RWPE1 (cell line): Measurements from ENCODE around the gene KAT14.
A peak's percentile ranks its signal among the peaks of the same experiment; 100 is the strongest.
"Not testable (repeated sequence)": the region's sequence is repeated elsewhere in the genome, so short reads cannot be mapped to it uniquely, and the experiment has no call there.

ENCODE experiments used
- CTCF ChIA-PET: fragments of 350-600 bp; sonication (Branson Sonifier 250); formaldehyde crosslinking; extraction: SDS; loops from one replicate; lab custom pipeline; 2021; lab: Yijun Ruan, JAX
- POLR2A ChIA-PET: fragments of 400-600 bp; formaldehyde crosslinking; extraction: SDS; loops from one replicate; lab custom pipeline; 2020; ENCODE audit warnings: antibody characterized with exemption; ENCODE audit not compliant: low non-redundant PET; lab: Yijun Ruan, JAX
- DNase-seq: peaks from one replicate; pipeline ENCODE4 v3.0.0; 2012; ENCODE audit warnings: low spot score
- H3K27ac ChIP-seq: fragments of 450-650 bp; 2 replicates; pipeline ENCODE4 v1.5.1; 2017
- CTCF ChIP-seq: fragments of 450-650 bp; conservative IDR thresholded peaks from 2 replicates; pipeline ENCODE4 v1.5.1; 2017; ENCODE audit warnings: low read depth, mild to moderate bottlenecking

KAT14 gene

DNA sequence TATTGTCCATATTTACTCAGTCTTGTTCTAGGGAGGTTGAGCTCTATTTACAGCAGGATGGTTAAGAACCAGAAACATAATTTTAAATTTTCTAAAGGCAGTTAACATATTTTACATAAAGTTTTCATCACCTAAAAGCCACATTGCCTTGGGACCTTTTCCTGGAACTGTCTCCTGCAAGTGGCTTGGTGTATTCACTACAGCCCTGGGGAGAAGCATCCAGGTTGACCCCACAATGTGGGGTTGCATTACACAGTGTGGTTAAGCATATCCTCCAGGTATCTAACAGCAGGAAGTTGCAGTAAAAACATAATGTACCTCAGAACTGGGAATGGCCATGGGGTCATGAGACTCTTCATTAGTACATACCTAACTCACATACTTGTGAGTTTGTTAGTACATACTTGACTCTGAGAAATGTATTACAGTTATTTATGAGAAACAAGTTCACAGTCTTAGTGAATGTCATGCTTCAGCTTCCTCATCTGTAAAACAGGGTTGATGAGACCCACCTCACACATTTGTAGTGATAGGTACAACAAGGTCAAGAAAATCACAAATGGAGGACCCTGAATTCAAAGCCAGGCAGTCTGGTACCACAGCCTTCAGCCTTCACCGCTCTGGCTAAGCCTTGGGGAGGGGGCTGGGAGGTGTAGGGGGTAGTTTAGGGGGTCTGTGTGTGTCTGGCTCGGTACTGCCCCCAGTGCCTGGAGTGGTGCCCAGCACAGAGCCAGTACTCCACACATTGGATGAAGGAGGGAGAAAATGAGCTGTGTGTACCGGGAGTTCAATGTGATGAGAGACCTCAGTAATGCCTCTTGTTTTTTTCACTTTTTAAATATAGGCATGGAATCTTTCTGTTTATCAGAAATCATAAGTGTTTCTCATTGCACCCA, 52.9 kb downstream of the KAT14 start:
- no peak for TF ChIP-seq CTCF
- DNase-seq, result no peak
- CTCF ChIA-PET, result interaction anchor here (0.6 kb wide), 1 partner anchor 150 kb away, joined by 9 read pairs; no protein-coding TSS in a partner anchor
- no peak overlapping the region for H3K27ac ChIP-seq
- POLR2A ChIA-PET, result no interaction called here

DNA sequence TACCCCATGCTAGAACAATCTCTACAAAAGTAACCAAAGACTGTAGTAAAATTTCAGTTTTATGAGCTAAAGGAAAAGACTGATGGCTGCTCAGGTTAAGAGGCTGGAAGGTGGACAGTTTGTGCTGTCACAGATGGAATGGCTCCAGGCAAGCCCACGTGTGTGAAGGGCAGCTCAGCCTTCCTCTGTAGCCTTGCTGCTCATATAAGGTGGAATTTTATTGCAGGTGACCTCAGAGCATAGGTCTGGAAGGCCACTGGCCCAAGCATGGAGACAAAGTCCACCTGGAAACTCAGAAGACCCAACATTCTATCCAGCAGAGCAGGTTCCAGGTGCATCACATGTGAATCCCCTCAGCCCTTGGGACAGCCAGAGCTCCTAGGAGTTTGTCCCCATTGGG, 53.6 kb downstream of the KAT14 start:
- no peak for DNase-seq
- H3K27ac ChIP-seq, result peak overlapping the region; percentile 27; the same call in 1 of the 2 replicates
- POLR2A ChIA-PET, result no interaction called here
- TF ChIP-seq CTCF, result no peak
- CTCF ChIA-PET, result interaction anchor here (0.6 kb wide), 1 partner anchor 149 kb away, joined by 9 read pairs; no protein-coding TSS in a partner anchor

GRCh38 chr20:18194461-18194860, 56.8 kb downstream of the KAT14 start:
- POLR2A ChIA-PET, CTCF ChIA-PET, DNase-seq, H3K27ac ChIP-seq: not testable (repeated sequence)

- POLR2A ChIA-PET, result interaction anchor here (0.5 kb wide), 1 partner anchor 81 kb away, joined by 3 read pairs; no protein-coding TSS in a partner anchor
- CTCF ChIA-PET, result no interaction called here
- no peak for TF ChIP-seq CTCF
- no peak for DNase-seq
- H3K27ac ChIP-seq, result peak overlapping the region; percentile 89; the same call in 1 of the 2 replicates
These were observed 58.3 kb downstream of the KAT14 start for GRCh38 chr20:18195931-18196330.

DNA sequence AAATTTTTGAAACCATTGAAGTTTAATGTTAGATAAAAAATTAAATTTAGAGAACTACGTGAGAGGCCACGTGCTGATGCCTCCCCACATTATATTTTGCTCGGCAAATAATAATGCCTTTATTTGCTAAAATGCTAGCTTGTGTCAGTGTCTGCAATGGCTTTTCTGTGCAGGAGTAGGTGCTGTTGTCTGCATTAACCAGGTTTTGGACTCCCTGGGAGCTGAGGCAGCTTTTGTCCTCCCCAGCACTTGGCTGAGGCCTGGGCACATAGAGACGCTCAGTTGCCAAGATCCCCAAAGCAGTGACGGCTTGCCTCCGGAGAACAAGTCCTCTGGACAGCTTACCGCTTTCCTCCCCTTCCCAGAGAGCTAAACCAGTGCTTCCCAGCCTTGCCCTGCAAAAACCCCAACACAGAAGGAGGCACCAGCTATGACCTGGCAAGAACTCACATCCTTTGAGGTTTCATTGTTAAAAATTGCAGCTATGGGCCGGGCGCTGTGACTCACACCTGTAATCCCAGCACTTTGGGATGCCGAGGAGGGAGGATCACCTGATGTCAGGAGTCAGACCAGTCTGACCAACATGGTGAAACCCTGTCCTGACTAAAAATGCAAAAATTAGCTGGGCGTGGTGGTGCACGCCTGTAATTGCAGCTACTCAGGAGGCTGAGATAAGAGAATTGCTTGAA, 59.9 kb downstream of the KAT14 start:
- H3K27ac ChIP-seq, result peak overlapping the region; percentile 89
- no peak; the same call in 1 of the 2 replicates for TF ChIP-seq CTCF
- ChIA-PET POLR2A (no interaction called here), CTCF (interaction anchor here (0.6 to 1.7 kb wide), 4 partner anchors 62 to 1242 kb away, joined by 3 to 6 read pairs (median 4); no protein-coding TSS in a partner anchor)
- peak; percentile 78 for DNase-seq

GRCh38 chr20:18202966-18203365, 65.3 kb downstream of the KAT14 start:
- no peak for DNase-seq
- ChIA-PET POLR2A (no interaction called here), CTCF (no interaction called here)
- TF ChIP-seq CTCF, result no peak
- H3K27ac ChIP-seq, result no peak overlapping the region

GRCh38 chr20:18203700-18204099, 66.0 kb downstream of the KAT14 start:
- DNase-seq, POLR2A ChIA-PET, H3K27ac ChIP-seq, CTCF ChIA-PET: not testable (repeated sequence)
